PC-9 (cell line): ENCODE results near the gene SNRNP70.

ENCODE experiments used
- CTCF ChIP-seq: fragments of 200-600 bp; sonication (generic); conservative IDR thresholded peaks from 2 replicates; pipeline ENCODE4 v1.6.1; 2017; ENCODE audit warnings: mixed run types, antibody characterized with exemption, mild to moderate bottlenecking, moderate library complexity
- EZH2 ChIP-seq: fragments of 200-600 bp; sonication (generic); IDR thresholded peaks from 2 replicates; pipeline ENCODE4 v1.8.0; 2017; ENCODE audit warnings: antibody characterized with exemption, low read depth

- TF ChIP-seq CTCF (no peak), EZH2 (no peak)
Measured at GRCh38 chr19:49109569-49110233, 24.4 kb downstream of the SNRNP70 start.
